GM20000 (cell line): ENCODE measurements around the gene SHMT2.
A peak's percentile ranks its signal among the peaks of the same experiment; 100 is the strongest.

Source experiments
- DNase-seq: peaks from one replicate; pipeline ENCODE4 v3.0.0; 2012; ENCODE audit warnings: low spot score
- CTCF ChIP-seq: IDR thresholded peaks from 2 replicates; pipeline ENCODE4 v1.5.1; 2012; ENCODE audit warnings: mild to moderate bottlenecking, control low read depth; ENCODE audit errors: extremely low read depth, missing control alignments

Gene SHMT2

GRCh38 chr12:57242691-57243454 lies 13.4 kb downstream of the SHMT2 start:
- peak; percentile 59 for TF ChIP-seq CTCF
- peak; percentile 62 for DNase-seq

GRCh38 chr12:57243521-57244311 lies 14.2 kb downstream of the SHMT2 start:
- peak; percentile 75 for DNase-seq
- TF ChIP-seq CTCF: peak; percentile 76

GRCh38 chr12:57244312-57244696 lies 14.8 kb downstream of the SHMT2 start:
- TF ChIP-seq CTCF: no peak
- no peak for DNase-seq

GRCh38 chr12:57247041-57247440 lies 17.5 kb downstream of the SHMT2 start:
- no peak for DNase-seq
- TF ChIP-seq CTCF: no peak

GRCh38 chr12:57248934-57249742 lies 19.6 kb downstream of the SHMT2 start:
- peak; percentile 54 for DNase-seq

GRCh38 chr12:57250541-57250940 lies 21.0 kb downstream of the SHMT2 start:
- DNase-seq: no peak
- no peak for TF ChIP-seq CTCF

More at GRCh38 chr12:57248934-57249742, 19.6 kb downstream of the SHMT2 start:
- TF ChIP-seq CTCF: no peak
